ENCODE measurements around the gene DNAJB6.
"Not testable (repeated sequence)": the region's sequence is repeated elsewhere in the genome, so short reads cannot be mapped to it uniquely, and the experiment has no call there.

The DNAJB6 gene

GRCh38 chr7:157445246-157445955, 108.6 kb downstream of the DNAJB6 start:
- DNase-seq = no peak

DNA sequence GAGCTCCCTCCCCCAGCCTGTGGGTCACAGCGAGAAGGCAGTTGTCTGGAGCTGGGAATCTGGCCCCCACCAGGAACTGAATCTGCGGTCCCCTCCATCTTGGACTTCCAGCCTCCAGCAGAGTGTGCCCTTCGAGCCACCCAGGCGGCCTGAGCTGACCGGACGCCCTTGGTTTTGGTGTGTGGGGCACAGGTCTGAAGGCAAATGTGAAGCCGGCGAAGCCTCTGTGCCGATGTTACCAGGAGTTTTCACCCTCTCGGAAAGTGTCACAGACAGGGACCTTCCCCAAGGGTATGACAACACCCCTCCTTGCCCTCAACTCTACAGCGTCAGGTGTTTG, 109.1 kb downstream of the DNAJB6 start:
- no peak for DNase-seq

- no peak for DNase-seq
These were observed 109.5 kb downstream of the DNAJB6 start for GRCh38 chr7:157446322-157446721.

DNA sequence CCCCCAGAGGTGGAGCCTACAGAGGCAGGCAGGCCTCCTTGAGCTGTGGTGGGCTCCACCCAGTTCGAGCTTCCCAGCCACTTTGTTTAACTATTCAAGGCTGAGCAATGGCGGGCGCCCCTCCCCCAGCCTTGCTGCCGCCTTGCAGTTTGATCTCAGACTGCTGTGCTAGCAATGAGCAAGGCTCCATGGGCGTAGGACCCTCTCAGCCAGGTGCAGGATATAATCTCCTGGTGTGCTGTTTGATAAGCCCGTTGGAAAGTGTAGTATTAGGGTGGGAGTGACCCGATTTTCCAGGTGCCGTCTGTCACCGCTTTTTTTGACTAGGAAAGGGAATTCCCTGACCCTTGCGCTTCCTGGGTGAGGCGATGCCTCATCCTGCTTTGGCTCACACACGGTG, 117.2 kb downstream of the DNAJB6 start:
- not testable (repeated sequence) for DNase-seq

- DNase-seq = no peak
These were observed 120.8 kb downstream of the DNAJB6 start for GRCh38 chr7:157457355-157458253.

DNA sequence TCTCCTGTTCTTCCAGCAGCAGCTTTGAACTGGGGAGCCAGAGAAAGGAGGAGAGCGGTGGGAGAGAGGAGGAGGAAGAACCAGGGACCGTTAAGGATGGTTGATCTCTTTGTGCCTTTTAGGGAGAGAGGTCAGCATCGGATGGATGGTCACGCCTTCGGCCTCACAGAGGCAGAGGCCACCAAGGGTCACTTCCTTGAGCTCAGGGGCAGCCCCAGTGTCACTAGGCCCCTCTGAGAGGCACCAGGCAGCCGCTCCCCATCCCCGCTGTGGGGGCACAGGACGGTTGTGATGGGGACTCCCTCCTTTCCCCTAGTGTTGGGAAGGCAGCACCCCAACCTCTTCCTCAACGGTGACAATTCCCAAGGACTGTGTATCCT, 121.4 kb downstream of the DNAJB6 start:
- no peak for DNase-seq

DNA sequence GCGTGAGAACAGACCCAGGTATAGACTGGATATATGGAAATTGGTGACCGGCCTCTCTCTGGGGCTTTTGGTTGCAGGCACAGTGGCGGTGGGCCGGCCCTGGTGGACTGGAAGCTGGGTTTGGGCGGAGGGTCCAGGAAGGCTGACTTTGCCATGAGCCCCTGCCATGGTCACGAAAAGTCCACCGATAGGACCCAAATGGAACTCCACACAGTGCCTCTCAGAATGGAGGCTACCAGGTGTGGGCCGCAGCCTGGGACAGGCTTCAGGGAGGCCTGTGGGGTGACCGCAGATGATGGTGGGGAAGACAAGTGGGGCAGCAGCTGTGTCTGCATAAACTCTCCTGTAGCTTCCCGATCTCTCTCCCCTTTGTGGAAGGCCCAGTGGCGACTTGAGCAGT, 123.2 kb downstream of the DNAJB6 start:
- DNase-seq = no peak

GRCh38 chr7:157460721-157461120, 123.9 kb downstream of the DNAJB6 start:
- no peak for DNase-seq

GRCh38 chr7:157461573-157462418, 125.0 kb downstream of the DNAJB6 start:
- DNase-seq = no peak

- no peak for DNase-seq
These were observed 125.6 kb downstream of the DNAJB6 start for GRCh38 chr7:157462419-157462771.

DNA sequence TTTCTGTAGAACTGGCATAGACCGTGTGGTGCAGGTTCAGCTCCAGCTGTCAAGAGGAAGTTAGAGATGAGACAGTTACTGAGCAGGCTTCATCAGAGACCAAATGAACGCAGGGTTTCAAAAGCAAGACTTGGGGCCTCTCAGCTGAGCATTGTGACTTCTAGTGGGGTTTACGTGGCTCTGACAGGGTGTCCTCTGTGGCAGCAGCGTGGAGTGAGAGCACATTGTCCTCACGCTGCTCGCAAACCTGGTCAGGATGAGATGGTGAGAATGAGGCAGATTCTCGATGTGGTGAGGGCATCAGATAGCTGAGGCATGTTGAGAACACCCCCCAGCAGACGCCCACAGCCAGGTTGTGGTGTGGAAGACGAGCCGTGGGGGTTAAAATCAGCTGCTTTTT, 126.0 kb downstream of the DNAJB6 start:
- no peak for DNase-seq

DNA sequence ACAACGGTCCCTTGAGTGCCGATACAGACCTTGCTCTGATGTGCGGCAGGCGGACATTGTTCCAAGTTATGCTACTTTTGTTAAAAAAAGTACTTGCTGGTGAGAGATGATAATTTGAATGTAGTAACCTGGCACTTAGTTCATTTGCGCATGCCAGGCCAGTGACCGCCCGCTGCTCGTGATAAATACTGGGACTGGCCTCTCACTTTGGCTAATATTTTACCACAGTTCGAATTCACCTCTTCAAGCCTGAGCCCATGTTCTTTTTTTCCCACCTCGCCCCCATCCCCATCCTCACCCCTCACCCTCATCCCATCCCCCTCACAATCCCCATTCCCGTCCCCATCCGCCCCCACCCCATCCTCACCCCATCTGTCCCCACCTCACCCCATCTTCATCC, 126.4 kb downstream of the DNAJB6 start:
- DNase-seq = no peak

DNA sequence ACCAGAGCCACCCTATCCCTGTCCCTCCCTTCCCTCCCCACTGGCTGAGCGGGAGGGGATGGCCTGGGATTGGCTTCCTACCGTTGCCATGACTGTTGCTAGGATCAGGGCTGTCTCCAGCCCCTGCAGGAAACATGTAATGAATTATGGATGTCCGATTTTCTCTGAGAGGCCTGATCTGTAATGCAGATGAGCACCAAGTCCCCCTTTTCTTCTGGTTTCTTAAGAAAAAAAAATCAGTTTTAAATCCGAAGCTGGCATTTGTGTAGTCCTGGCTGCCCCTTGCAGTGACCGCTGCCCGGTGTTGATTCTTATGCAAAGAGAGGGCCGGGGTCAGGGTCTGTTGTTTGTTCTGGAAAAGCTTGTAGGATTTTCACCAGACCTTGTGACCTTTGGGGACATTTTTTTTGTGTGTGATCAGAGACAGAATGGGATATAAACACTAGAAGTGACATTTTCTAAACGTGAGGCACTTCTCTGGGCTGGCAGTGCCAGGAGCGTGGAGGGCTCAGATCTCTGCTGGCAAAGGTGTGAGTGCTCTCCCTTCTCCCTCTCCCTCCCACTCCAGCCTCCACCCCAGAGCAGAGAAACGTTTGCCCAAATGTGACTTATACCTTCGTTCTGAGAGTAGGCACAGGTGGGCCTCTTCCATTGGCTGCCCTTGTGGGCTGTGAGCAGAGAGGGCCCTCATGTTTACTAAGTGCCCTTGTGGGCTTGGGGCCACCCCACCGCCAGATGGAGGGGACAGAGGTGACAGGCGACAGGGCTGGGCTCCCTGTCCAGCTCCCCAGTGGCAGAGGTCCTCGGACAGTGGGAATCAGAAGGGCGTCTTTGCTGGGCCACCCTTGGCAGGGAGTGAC, 127.5 kb downstream of the DNAJB6 start:
- no peak for DNase-seq

- DNase-seq = no peak
These were observed 128.4 kb downstream of the DNAJB6 start for GRCh38 chr7:157464971-157465886.

- DNase-seq = no peak
These were observed 129.4 kb downstream of the DNAJB6 start for GRCh38 chr7:157465891-157466866.

GRCh38 chr7:157466867-157467261, 130.1 kb downstream of the DNAJB6 start:
- DNase-seq = no peak
